ENCODE data around the gene SLAMF1. TPM values are rescaled to one million over a fixed set of nuclear protein-coding genes. Genes with fewer than 3 reads are reported as not detected.

Gene SLAMF1
- total and polyA plus RNA-seq, 2 of the 13 experiments (the other 11 are each of a cell fraction or from before 2014, with no cell fraction given) = not detected

DNA sequence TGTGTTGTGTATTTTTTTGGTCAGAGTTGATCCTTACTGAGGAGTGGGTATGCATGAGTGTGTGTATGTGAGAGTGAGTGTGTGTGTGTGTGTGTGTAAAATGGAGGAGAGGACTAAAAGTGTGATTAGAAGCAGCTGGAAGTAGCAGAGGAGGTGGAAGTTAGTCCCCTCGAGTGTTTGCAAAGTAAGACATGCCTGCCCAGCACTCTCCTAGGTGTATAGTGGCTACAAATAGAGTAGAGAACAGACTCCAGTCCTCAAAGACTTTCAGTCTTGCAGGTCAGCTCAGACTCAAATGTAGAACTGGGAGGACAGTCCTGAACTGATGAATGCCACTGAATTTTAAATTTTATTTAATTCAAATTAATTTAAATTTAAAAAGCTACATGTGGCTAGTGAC is 28.5 kb downstream of the SLAMF1 start:
- Histone ChIP-seq H4K20me1 (ENCODE audit: insufficient read depth, low read length) (no peaks in the 10 kb centered on the region), H3K36me3 (replicated peaks in 1 of 2; ENCODE audit: control insufficient read depth in 1 of 2, insufficient read depth in 2 of 2, low read length in 2 of 2) (no peaks in the 10 kb centered on the region), H3K4me2 (ENCODE audit: low read depth, low read length) (no peak overlapping the region), H2AFZ (ENCODE audit: low read length) (no peak overlapping the region), H3K27ac (ENCODE audit: extremely low read length, insufficient read depth, low read length) (no peak overlapping the region), H3K79me2 (ENCODE audit: insufficient read depth, low read length) (no peaks in the 10 kb centered on the region), H3K4me1 (ENCODE audit: insufficient read depth, low read length) (no peaks in the 10 kb centered on the region), H3K9me3 (ENCODE audit: low read length) (no peaks in the 10 kb centered on the region; the same call in 1 of the 2 replicates), H3K27me3 (ENCODE audit: control insufficient read depth in 1 of 2, insufficient read depth in 2 of 2, low read length in 2 of 2) (0 out of 5 replicates have a peak, but pooled peaks cover 0 to 3% of the 10 kb centered on the region in 2 experiments), H3K9ac (ENCODE audit: insufficient read depth, low read depth, low read length) (no peak overlapping the region), H3K4me3 (replicated peaks in 1 of 3; ENCODE audit: insufficient read depth in 1 of 3, low read depth in 2 of 3, low read length in 3 of 3) (no peak overlapping the region)
- 0% methylated on average over 1 of the region's 1 CpG for WGBS (ENCODE audit: low lambda C conversion rate)
- ChIA-PET POLR2A (no interaction called here), CTCF (ENCODE audit: low intra/inter-chr PET ratio, low total read pairs) (no interaction called here)
- intact Hi-C loops (cut with micrococcal nuclease; ENCODE audit: unreplicated experiment) (no loop called here), in situ Hi-C loops (cut with HindIII; ENCODE audit: extremely low pct_ligation_motif_present, low pct_unique_long_range_greater_than_20kb) (no loop called here)
- DNase-seq (ENCODE audit: low spot score) (no peak), FAIRE-seq (no peak), ATAC-seq (no peak)
- BruUV-seq (replicated peaks) = no TSS peak
- no peak for TF ChIP-seq ZNF562 (CRISPR knock-in tag; IDR thresholded peaks at IDR 0.05; ENCODE audit: borderline replicate concordance)
- TF ChIP-seq, protein P1, sequence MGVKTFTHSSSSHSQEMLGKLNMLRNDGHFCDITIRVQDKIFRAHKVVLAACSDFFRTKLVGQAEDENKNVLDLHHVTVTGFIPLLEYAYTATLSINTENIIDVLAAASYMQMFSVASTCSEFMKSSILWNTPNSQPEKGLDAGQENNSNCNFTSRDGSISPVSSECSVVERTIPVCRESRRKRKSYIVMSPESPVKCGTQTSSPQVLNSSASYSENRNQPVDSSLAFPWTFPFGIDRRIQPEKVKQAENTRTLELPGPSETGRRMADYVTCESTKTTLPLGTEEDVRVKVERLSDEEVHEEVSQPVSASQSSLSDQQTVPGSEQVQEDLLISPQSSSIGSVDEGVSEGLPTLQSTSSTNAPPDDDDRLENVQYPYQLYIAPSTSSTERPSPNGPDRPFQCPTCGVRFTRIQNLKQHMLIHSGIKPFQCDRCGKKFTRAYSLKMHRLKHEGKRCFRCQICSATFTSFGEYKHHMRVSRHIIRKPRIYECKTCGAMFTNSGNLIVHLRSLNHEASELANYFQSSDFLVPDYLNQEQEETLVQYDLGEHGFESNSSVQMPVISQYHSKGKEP (CRISPR knock-in tag; IDR thresholded peaks at IDR 0.05) = no peak
- TF ChIP-seq KLF11 (CRISPR knock-in tag; IDR thresholded peaks at IDR 0.05) = no peak
- TF ChIP-seq NPAS2 (CRISPR knock-in tag; IDR thresholded peaks at IDR 0.05; ENCODE audit: borderline replicate concordance) = no peak
- TF ChIP-seq KMT2A (CRISPR knock-in tag; IDR thresholded peaks at IDR 0.05) = no peak
- no peak for TF ChIP-seq HNRNPUL1 (IDR thresholded peaks at IDR 0.05; ENCODE audit: low read depth, low read length)
- no peak for TF ChIP-seq SIN3B (IDR thresholded peaks at IDR 0.05; ENCODE audit: low read length)
- TF ChIP-seq, protein P2, sequence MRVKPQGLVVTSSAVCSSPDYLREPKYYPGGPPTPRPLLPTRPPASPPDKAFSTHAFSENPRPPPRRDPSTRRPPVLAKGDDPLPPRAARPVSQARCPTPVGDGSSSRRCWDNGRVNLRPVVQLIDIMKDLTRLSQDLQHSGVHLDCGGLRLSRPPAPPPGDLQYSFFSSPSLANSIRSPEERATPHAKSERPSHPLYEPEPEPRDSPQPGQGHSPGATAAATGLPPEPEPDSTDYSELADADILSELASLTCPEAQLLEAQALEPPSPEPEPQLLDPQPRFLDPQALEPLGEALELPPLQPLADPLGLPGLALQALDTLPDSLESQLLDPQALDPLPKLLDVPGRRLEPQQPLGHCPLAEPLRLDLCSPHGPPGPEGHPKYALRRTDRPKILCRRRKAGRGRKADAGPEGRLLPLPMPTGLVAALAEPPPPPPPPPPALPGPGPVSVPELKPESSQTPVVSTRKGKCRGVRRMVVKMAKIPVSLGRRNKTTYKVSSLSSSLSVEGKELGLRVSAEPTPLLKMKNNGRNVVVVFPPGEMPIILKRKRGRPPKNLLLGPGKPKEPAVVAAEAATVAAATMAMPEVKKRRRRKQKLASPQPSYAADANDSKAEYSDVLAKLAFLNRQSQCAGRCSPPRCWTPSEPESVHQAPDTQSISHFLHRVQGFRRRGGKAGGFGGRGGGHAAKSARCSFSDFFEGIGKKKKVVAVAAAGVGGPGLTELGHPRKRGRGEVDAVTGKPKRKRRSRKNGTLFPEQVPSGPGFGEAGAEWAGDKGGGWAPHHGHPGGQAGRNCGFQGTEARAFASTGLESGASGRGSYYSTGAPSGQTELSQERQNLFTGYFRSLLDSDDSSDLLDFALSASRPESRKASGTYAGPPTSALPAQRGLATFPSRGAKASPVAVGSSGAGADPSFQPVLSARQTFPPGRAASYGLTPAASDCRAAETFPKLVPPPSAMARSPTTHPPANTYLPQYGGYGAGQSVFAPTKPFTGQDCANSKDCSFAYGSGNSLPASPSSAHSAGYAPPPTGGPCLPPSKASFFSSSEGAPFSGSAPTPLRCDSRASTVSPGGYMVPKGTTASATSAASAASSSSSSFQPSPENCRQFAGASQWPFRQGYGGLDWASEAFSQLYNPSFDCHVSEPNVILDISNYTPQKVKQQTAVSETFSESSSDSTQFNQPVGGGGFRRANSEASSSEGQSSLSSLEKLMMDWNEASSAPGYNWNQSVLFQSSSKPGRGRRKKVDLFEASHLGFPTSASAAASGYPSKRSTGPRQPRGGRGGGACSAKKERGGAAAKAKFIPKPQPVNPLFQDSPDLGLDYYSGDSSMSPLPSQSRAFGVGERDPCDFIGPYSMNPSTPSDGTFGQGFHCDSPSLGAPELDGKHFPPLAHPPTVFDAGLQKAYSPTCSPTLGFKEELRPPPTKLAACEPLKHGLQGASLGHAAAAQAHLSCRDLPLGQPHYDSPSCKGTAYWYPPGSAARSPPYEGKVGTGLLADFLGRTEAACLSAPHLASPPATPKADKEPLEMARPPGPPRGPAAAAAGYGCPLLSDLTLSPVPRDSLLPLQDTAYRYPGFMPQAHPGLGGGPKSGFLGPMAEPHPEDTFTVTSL (CRISPR knock-in tag; IDR thresholded peaks at IDR 0.05; ENCODE audit: borderline replicate concordance) = no peak
- TF ChIP-seq ATF7-NPFF (CRISPR knock-in tag; IDR thresholded peaks at IDR 0.05; ENCODE audit: low read depth) = no peak
- TF ChIP-seq ZSCAN25 (CRISPR knock-in tag; IDR thresholded peaks at IDR 0.05) = no peak
- TF ChIP-seq AGO1 (IDR thresholded peaks at IDR 0.05; ENCODE audit: low read depth, low read length, poor library complexity, severe bottlenecking) = no peak
- no peak for TF ChIP-seq MIER3 (CRISPR knock-in tag; IDR thresholded peaks at IDR 0.05; ENCODE audit: borderline replicate concordance)
- no peak for TF ChIP-seq HNRNPK (IDR thresholded peaks at IDR 0.05; ENCODE audit: low read depth, low read length, poor library complexity, severe bottlenecking)
- no peak for TF ChIP-seq NONO (IDR thresholded peaks at IDR 0.05)
- no peak for TF ChIP-seq NONO (CRISPR knock-in tag; conservative IDR thresholded peaks at IDR 0.05)
- no peak for TF ChIP-seq ZNF878 (CRISPR knock-in tag; IDR thresholded peaks at IDR 0.05)
- TF ChIP-seq DNMT1 (CRISPR knock-in tag; IDR thresholded peaks at IDR 0.05) = no peak
